ENCODE results near the gene CRYBG1. TPM values are rescaled to one million over a fixed set of nuclear protein-coding genes. Genes with fewer than 3 reads are reported as not detected.

Gene CRYBG1
- total RNA-seq, 1 experiment from 2014 or later: 2.9 TPM

- intact Hi-C loops (cut with micrococcal nuclease; ENCODE audit: unreplicated experiment): no loop called here
- H3K27me3 ChIP-seq (replicated peaks; ENCODE audit: insufficient read depth, low read depth, low read length, poor library complexity): no peaks in the 10 kb centered on the region
- H3K4me1 ChIP-seq (ENCODE audit: insufficient read depth, low read length, poor library complexity, severe bottlenecking): no peaks in the 10 kb centered on the region
- no TSS peak for BruUV-seq (replicated peaks)
- POLR2A ChIA-PET (ENCODE audit: low non-redundant PET): no interaction called here
- TF ChIP-seq CTCF (conservative IDR thresholded peaks at IDR 0.05; ENCODE audit: low read depth, low read length) (no peak), EZH2 (IDR thresholded peaks at IDR 0.05; ENCODE audit: borderline replicate concordance, low read depth, low read length, poor library complexity, severe bottlenecking) (no peak)
- no peaks in the 10 kb centered on the region for H3K9me3 ChIP-seq (ENCODE audit: low read depth, low read length, poor library complexity, severe bottlenecking)
- H3K36me3 ChIP-seq (ENCODE audit: insufficient read depth, low read length, poor library complexity, severe bottlenecking): no peaks in the 10 kb centered on the region
- H3K27ac ChIP-seq (ENCODE audit: low read depth, low read length, poor library complexity, severe bottlenecking): no peak overlapping the region
- CTCF ChIA-PET: no interaction called here
- no peak overlapping the region for H3K4me3 ChIP-seq (ENCODE audit: low read depth, low read length, poor library complexity, severe bottlenecking)
- DNase-seq (ENCODE audit: low spot score): no peak
Observed at GRCh38 chr6:106501960-106502371, 141.4 kb downstream of the CRYBG1 start.

- ChIA-PET POLR2A (ENCODE audit: low non-redundant PET) (no interaction called here), CTCF (no interaction called here)
- no peaks in the 10 kb centered on the region for H3K4me1 ChIP-seq (ENCODE audit: insufficient read depth, low read length, poor library complexity, severe bottlenecking)
- no peaks in the 10 kb centered on the region for H3K36me3 ChIP-seq (ENCODE audit: insufficient read depth, low read length, poor library complexity, severe bottlenecking)
- no peak for DNase-seq (ENCODE audit: low spot score)
- BruUV-seq (replicated peaks): no TSS peak
- H3K9me3 ChIP-seq (ENCODE audit: low read depth, low read length, poor library complexity, severe bottlenecking): no peaks in the 10 kb centered on the region
- H3K27ac ChIP-seq (ENCODE audit: low read depth, low read length, poor library complexity, severe bottlenecking): no peak overlapping the region
- H3K27me3 ChIP-seq (replicated peaks; ENCODE audit: insufficient read depth, low read depth, low read length, poor library complexity): no peaks in the 10 kb centered on the region
- TF ChIP-seq CTCF (conservative IDR thresholded peaks at IDR 0.05; ENCODE audit: low read depth, low read length) (no peak), EZH2 (IDR thresholded peaks at IDR 0.05; ENCODE audit: borderline replicate concordance, low read depth, low read length, poor library complexity, severe bottlenecking) (no peak)
- intact Hi-C loops (cut with micrococcal nuclease; ENCODE audit: unreplicated experiment): no loop called here
- no peak overlapping the region for H3K4me3 ChIP-seq (ENCODE audit: low read depth, low read length, poor library complexity, severe bottlenecking)
Observed at GRCh38 chr6:106502559-106502958, 142.0 kb downstream of the CRYBG1 start.

GRCh38 chr6:106508277-106508676, 147.8 kb downstream of the CRYBG1 start:
- no peak overlapping the region for H3K27ac ChIP-seq (ENCODE audit: low read depth, low read length, poor library complexity, severe bottlenecking)
- H3K36me3 ChIP-seq (ENCODE audit: insufficient read depth, low read length, poor library complexity, severe bottlenecking): no peaks in the 10 kb centered on the region
- CTCF ChIA-PET: no interaction called here
- peaks cover 21% of the 10 kb centered on the region for H3K4me1 ChIP-seq (ENCODE audit: insufficient read depth, low read length, poor library complexity, severe bottlenecking)
- no peaks in the 10 kb centered on the region for H3K9me3 ChIP-seq (ENCODE audit: low read depth, low read length, poor library complexity, severe bottlenecking)
- DNase-seq (ENCODE audit: low spot score): no peak
- no peak overlapping the region for H3K4me3 ChIP-seq (ENCODE audit: low read depth, low read length, poor library complexity, severe bottlenecking)
- TF ChIP-seq CTCF (conservative IDR thresholded peaks at IDR 0.05; ENCODE audit: low read depth, low read length) (no peak), EZH2 (IDR thresholded peaks at IDR 0.05; ENCODE audit: borderline replicate concordance, low read depth, low read length, poor library complexity, severe bottlenecking) (no peak)
- H3K27me3 ChIP-seq (replicated peaks; ENCODE audit: insufficient read depth, low read depth, low read length, poor library complexity): peaks cover 22% of the 10 kb centered on the region
- no TSS peak for BruUV-seq (replicated peaks)
- intact Hi-C loops (cut with micrococcal nuclease; ENCODE audit: unreplicated experiment): no loop called here
- POLR2A ChIA-PET (ENCODE audit: low non-redundant PET): no interaction called here

Measured in A673 (cell line).